ENCODE results near the gene CCDC57. TPM values are rescaled to one million over a fixed set of nuclear protein-coding genes. Genes with fewer than 3 reads are reported as not detected.
A peak's percentile ranks its signal among the peaks of the same experiment; 100 is the strongest.
"Not testable (repeated sequence)": the region's sequence is repeated elsewhere in the genome, so short reads cannot be mapped to it uniquely, and the experiment has no call there.

CCDC57 gene
- 10 to 100 TPM; 19.4 to 58.1 TPM for total RNA-seq

GRCh38 chr17:82212331-82213250 lies at the start of gene CCDC57:
CCDC57 (minus strand) TSS chr17:82212842; CDS start chr17:82201944, 10,898 bp downstream.
- Histone ChIP-seq H3K36me3 (no peaks in the 10 kb centered on the region), H3K27ac (peak within 1 kb of the TSS; percentile 72 to 78), H3K4me3 (peak within 1 kb of the TSS; percentile 81), H3K27me3 (replicated peaks; ENCODE audit: insufficient read depth) (no peaks in the 10 kb centered on the region), H3K4me1 (ENCODE audit: control insufficient read depth in 1 of 2, low read depth in 2 of 2) (peaks cover 25 to 36% of the 10 kb centered on the region in 2 donors), H3K9me3 (no peaks in the 10 kb centered on the region)
- TF ChIP-seq CTCF (IDR thresholded peaks at IDR 0.05): no peak
- DNase-seq (ENCODE audit: low spot score): no peak
- no peak for ATAC-seq (ENCODE audit: insufficient number of reproducible peaks, low FRiP score, low read depth)

GRCh38 chr17:82262344-82262743 lies 49.7 kb upstream of the CCDC57 start:
- no peak for DNase-seq (ENCODE audit: low spot score)
- Histone ChIP-seq H3K9me3 (no peaks in the 10 kb centered on the region), H3K4me3 (no peak overlapping the region), H3K36me3 (peaks cover 64% of the 10 kb centered on the region), H3K27me3 (replicated peaks; ENCODE audit: insufficient read depth) (no peaks in the 10 kb centered on the region), H3K27ac (no peak overlapping the region), H3K4me1 (ENCODE audit: control insufficient read depth in 1 of 2, low read depth in 2 of 2) (peaks cover 8 to 18% of the 10 kb centered on the region in 2 donors)
- no peak for ATAC-seq (ENCODE audit: insufficient number of reproducible peaks, low FRiP score, low read depth)
- no peak for TF ChIP-seq CTCF (IDR thresholded peaks at IDR 0.05)

- peaks cover 61% of the 10 kb centered on the region for H3K36me3 ChIP-seq
- ATAC-seq (ENCODE audit: insufficient number of reproducible peaks, low FRiP score, low read depth); DNase-seq (ENCODE audit: low spot score); H3K4me3 ChIP-seq; H3K9me3 ChIP-seq; H3K4me1 ChIP-seq (ENCODE audit: control insufficient read depth in 1 of 2, low read depth in 2 of 2); H3K27me3 ChIP-seq (replicated peaks; ENCODE audit: insufficient read depth); H3K27ac ChIP-seq: not testable (repeated sequence)
Measured at GRCh38 chr17:82259972-82260961, 47.6 kb upstream of the CCDC57 start.

- no peak for TF ChIP-seq CTCF (IDR thresholded peaks at IDR 0.05)
- Histone ChIP-seq H3K4me3 (no peak overlapping the region), H3K9me3 (no peaks in the 10 kb centered on the region), H3K27ac (no peak overlapping the region), H3K4me1 (ENCODE audit: control insufficient read depth in 1 of 2, low read depth in 2 of 2) (no peaks in the 10 kb centered on the region), H3K36me3 (peaks cover 58% of the 10 kb centered on the region), H3K27me3 (replicated peaks; ENCODE audit: insufficient read depth) (no peaks in the 10 kb centered on the region)
- DNase-seq (ENCODE audit: low spot score) (no peak), ATAC-seq (ENCODE audit: insufficient number of reproducible peaks, low FRiP score, low read depth) (no peak)
Measured at GRCh38 chr17:82258555-82258954, 45.9 kb upstream of the CCDC57 start.

- Histone ChIP-seq H3K9me3 (no peaks in the 10 kb centered on the region), H3K4me3 (no peak overlapping the region), H3K36me3 (peaks cover 58% of the 10 kb centered on the region), H3K27ac (no peak overlapping the region), H3K4me1 (ENCODE audit: control insufficient read depth in 1 of 2, low read depth in 2 of 2) (no peaks in the 10 kb centered on the region), H3K27me3 (replicated peaks; ENCODE audit: insufficient read depth) (no peaks in the 10 kb centered on the region)
- DNase-seq (ENCODE audit: low spot score) (no peak), ATAC-seq (ENCODE audit: insufficient number of reproducible peaks, low FRiP score, low read depth) (no peak)
- no peak for TF ChIP-seq CTCF (IDR thresholded peaks at IDR 0.05)
Measured at GRCh38 chr17:82257473-82257872, 44.8 kb upstream of the CCDC57 start.
